Thyroid gland (tissue), 4 donors: ENCODE data around the gene PHLDB1. TPM values are rescaled to one million over a fixed set of nuclear protein-coding genes. Genes with fewer than 3 reads are reported as not detected.

Experiments used
- DNase-seq, 2 donors: peaks; one replicate each; pipeline ENCODE4 v3.0.0-alpha.2; 2019
- H3K27ac ChIP-seq, 3 donors: fragments of 200-600 bp; sonication (generic); 1 replicate in 2 of 3; 2 replicates in 1 of 3; pipeline ENCODE4 v1.5.1; 2016 to 2019; ENCODE audit warnings: mild to moderate bottlenecking in 1 of 3, moderate library complexity in 1 of 3
- H3K27me3 ChIP-seq: fragments of 200-600 bp; sonication (generic); one replicate; pipeline ENCODE4 v1.5.1; 2019
- H3K36me3 ChIP-seq, 2 donors: fragments of 200-600 bp; sonication (generic); one replicate each; pipeline ENCODE4 v1.5.1; 2016 to 2019
- H3K4me1 ChIP-seq, 2 donors: fragments of 200-600 bp; sonication (generic); one replicate each; pipeline ENCODE4 v1.5.1; 2017 to 2019
- H3K4me3 ChIP-seq, 3 donors: fragments of 200-600 bp; sonication (generic); replicated peaks in 1 of 3; 1 replicate in 2 of 3; 2 replicates in 1 of 3; pipeline ENCODE4 v1.5.1; 2016; ENCODE audit warnings: mild to moderate bottlenecking in 1 of 3
- H3K9me3 ChIP-seq: fragments of 200-600 bp; sonication (generic); one replicate; pipeline ENCODE4 v1.5.1; 2017
- CTCF ChIP-seq, 6 experiments: fragments of 200-600 bp in 3 of 6; fragments of 450-650 bp in 3 of 6; sonication (generic) in 3 of 6; IDR thresholded peaks; one replicate each; pipeline ENCODE4 v1.5.1; 2016 to 2019; ENCODE audit warnings: antibody characterized with exemption in 6 of 6, mild to moderate bottlenecking in 2 of 6, inconsistent platforms in 1 of 6, moderate library complexity in 1 of 6
- POLR2A ChIP-seq, 2 donors: fragments of 450-650 bp; IDR thresholded peaks; one replicate each; pipeline ENCODE4 v1.6.1; 2017; ENCODE audit warnings: antibody characterized with exemption in 2 of 2, mild to moderate bottlenecking in 2 of 2, moderate library complexity in 1 of 2
- WGBS, 2 donors: methylation state at CpG; one replicate each; pipeline ENCODE4 v1.1.5; 2017; 5-methylcytosine and 5-hydroxymethylcytosine counted together
- intact Hi-C: fragments of 100-400 bp; cut with DNase I; formaldehyde crosslinking; loops from one replicate; pipeline ENCODE4 v1.15.1; 2023
- total RNA-seq, 4 donors: library from RNA; depleted of rRNA; stranded (reverse); fragments of >200 nt; gene quantifications; one replicate each; pipeline ENCODE4 v1.2.3, GENCODE V29; 2016

The PHLDB1 gene
- total RNA-seq, 4 donors from 2014 or later = 73.2 to 158 (median 120) TPM

- no peaks in the 10 kb centered on the region for H3K27me3 ChIP-seq
- no peak for DNase-seq
- H3K27ac ChIP-seq = no peak overlapping the region
- 92 to 98% methylated on average over 17 to 19 of the region's 24 CpGs for WGBS, 2 donors
- intact Hi-C loops = no loop called here
- TF ChIP-seq CTCF (IDR thresholded peaks at IDR 0.05) = no peak
- TF ChIP-seq POLR2A (IDR thresholded peaks at IDR 0.05) = no peak
- peaks cover 53 to 54% of the 10 kb centered on the region in 2 donors for H3K36me3 ChIP-seq
- peaks cover 19 to 27% of the 10 kb centered on the region in 2 donors for H3K4me1 ChIP-seq
- H3K9me3 ChIP-seq = no peaks in the 10 kb centered on the region
- H3K4me3 ChIP-seq = no peak overlapping the region
These were observed 37.8 kb downstream of the PHLDB1 start for GRCh38 chr11:118645066-118645715.

GRCh38 chr11:118646393-118646792 lies 39.0 kb downstream of the PHLDB1 start:
- Histone ChIP-seq H3K4me1 (peaks cover 7 to 15% of the 10 kb centered on the region in 2 donors), H3K4me3 (no peak overlapping the region), H3K27ac (no peak overlapping the region), H3K27me3 (no peaks in the 10 kb centered on the region), H3K36me3 (peaks cover 65 to 66% of the 10 kb centered on the region in 2 donors), H3K9me3 (no peaks in the 10 kb centered on the region)
- WGBS, 2 donors = 76% methylated on average over 3 of the region's 3 CpGs
- no peak for DNase-seq
- intact Hi-C loops = no loop called here
- TF ChIP-seq CTCF (IDR thresholded peaks at IDR 0.05) = no peak
- TF ChIP-seq POLR2A (IDR thresholded peaks at IDR 0.05) = no peak

GRCh38 chr11:118648291-118648690 lies 40.9 kb downstream of the PHLDB1 start:
- H3K4me3 ChIP-seq = no peak overlapping the region
- peaks cover 62 to 72% of the 10 kb centered on the region in 2 donors for H3K36me3 ChIP-seq
- 76 to 85% methylated on average over 5 of the region's 5 CpGs for WGBS, 2 donors
- intact Hi-C loops = no loop called here
- no peak for DNase-seq
- no peaks in the 10 kb centered on the region for H3K9me3 ChIP-seq
- no peaks in the 10 kb centered on the region for H3K27me3 ChIP-seq
- H3K4me1 ChIP-seq = no peaks in the 10 kb centered on the region
- H3K27ac ChIP-seq = no peak overlapping the region
- TF ChIP-seq CTCF (IDR thresholded peaks at IDR 0.05) (no peak), POLR2A (IDR thresholded peaks at IDR 0.05) (no peak)

GRCh38 chr11:118649941-118650340 lies 42.5 kb downstream of the PHLDB1 start:
- H3K9me3 ChIP-seq = no peaks in the 10 kb centered on the region
- intact Hi-C loops = no loop called here
- 92 to 97% methylated on average over 9 to 10 of the region's 10 CpGs for WGBS, 2 donors
- no peaks in the 10 kb centered on the region for H3K4me1 ChIP-seq
- H3K4me3 ChIP-seq = no peak overlapping the region
- TF ChIP-seq CTCF (IDR thresholded peaks at IDR 0.05) = no peak
- no peak for TF ChIP-seq POLR2A (IDR thresholded peaks at IDR 0.05)
- H3K36me3 ChIP-seq = peaks cover 51 to 55% of the 10 kb centered on the region in 2 donors
- H3K27ac ChIP-seq = no peak overlapping the region
- no peaks in the 10 kb centered on the region for H3K27me3 ChIP-seq
- DNase-seq = no peak

- Histone ChIP-seq H3K4me3 (no peak overlapping the region), H3K27ac (no peak overlapping the region), H3K27me3 (no peaks in the 10 kb centered on the region), H3K9me3 (no peaks in the 10 kb centered on the region), H3K36me3 (peaks cover 51% of the 10 kb centered on the region in 2 donors), H3K4me1 (no peaks in the 10 kb centered on the region)
- DNase-seq = no peak
- TF ChIP-seq CTCF (IDR thresholded peaks at IDR 0.05) = no peak
- no peak for TF ChIP-seq POLR2A (IDR thresholded peaks at IDR 0.05)
- intact Hi-C loops = no loop called here
- WGBS, 2 donors = 96 to 98% methylated on average over 8 of the region's 8 CpGs
These were observed 43.0 kb downstream of the PHLDB1 start for GRCh38 chr11:118650366-118650765.
